ENCODE results near the gene ZNF266.

The ZNF266 gene

DNA sequence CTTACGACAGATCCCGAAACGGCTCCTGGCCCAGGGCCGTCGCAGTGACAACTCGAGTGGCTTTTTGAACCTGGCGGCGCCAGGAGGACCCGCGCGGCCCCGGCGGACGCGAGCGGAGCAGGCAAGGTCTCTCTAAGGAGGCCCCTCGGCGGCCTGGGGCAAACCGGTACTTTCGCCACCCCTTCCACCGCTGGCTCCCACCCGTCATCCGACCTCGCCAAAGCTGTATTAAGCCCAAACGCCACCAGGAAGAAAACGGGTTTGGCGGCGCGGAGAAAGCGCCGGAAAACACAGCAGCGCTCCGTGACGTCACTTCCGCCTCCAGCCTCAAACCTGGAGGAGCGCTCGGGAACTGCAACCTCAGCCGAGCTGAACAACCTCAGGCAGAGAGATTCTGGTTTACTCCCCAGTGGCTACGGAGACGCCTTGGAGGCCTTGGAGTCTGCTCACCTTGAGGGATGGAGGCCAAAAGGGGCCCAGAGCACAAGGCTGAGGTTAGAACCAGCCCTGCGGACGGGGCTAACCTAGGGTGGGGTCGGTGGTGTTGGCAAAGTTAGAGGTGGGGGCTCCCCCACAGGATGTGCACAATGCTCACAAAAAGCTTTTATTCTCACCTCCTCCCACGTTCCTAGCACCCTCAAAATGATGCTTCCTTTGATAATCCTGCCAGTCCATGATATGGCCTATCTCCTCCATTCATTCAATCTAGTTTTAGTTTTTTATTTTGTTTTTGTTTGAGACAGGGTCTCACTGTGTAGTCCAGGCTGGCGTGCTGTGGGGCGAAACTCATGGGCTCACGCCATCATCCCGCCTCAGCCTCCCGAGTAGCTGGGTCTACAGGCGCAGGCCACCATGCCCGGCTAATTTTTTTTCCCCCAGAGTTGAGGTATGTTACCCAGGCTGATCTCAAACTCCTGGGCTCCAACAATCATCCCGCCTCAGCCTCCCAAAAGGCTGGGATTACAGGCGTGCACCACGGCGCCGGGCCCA, at the start of gene ZNF266:
Gene ZNF266 (minus strand): TSS at position 295 of the 990 bp plus-strand sequence. CDS start 15,484 bp downstream, outside the sequence.
- H3K27me3 ChIP-seq (ENCODE audit: low read depth), result no peaks in the 10 kb centered on the region
- peak; percentile 79 to 92 for DNase-seq (ENCODE audit: low spot score in 2 of 2)
- in situ Hi-C loops (cut with MboI; ENCODE audit: low sequenced_read_pairs), result no loop called here

GRCh38 chr19:9485140-9485539, 49.8 kb upstream of the ZNF266 start:
- Histone ChIP-seq H3K4me1 (no peaks in the 10 kb centered on the region), H3K36me3 (replicated peaks) (no peaks in the 10 kb centered on the region), H3K9me3 (peaks cover 4% of the 10 kb centered on the region), H3K4me3 (no peak overlapping the region), H3K27me3 (ENCODE audit: low read depth) (no peaks in the 10 kb centered on the region)
- DNase-seq (ENCODE audit: low spot score in 2 of 2), result no peak
- in situ Hi-C loops (cut with MboI; ENCODE audit: low sequenced_read_pairs), result no loop called here

More for the DNA sequence above, at the start of gene ZNF266:
- 0 out of 2 replicates have a peak, but pooled peaks cover 2% of the 10 kb centered on the region for H3K9me3 ChIP-seq
- peak within 1 kb of the TSS; percentile 91 for H3K4me3 ChIP-seq
- peaks cover 4% of the 10 kb centered on the region for H3K4me1 ChIP-seq
- peaks cover 19% of the 10 kb centered on the region for H3K36me3 ChIP-seq (replicated peaks)

DNA sequence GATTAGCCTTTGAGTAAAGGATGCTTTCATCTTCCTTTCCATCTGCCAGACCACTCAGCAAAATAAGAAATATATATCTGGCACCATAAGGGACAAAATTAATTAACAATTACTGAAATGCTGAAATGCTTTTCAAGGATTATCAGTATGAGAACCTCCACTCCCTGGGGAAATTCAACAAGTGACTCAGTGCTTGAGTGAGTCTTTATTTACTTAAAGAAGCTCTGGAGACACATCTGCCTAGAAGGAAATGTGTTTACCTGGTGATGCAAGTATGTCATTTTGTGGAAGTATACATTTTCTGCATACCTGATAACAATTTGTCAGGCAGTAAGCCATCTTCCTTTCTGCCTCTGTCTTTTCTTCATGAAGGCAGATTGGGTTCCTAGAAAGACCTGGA, 39.6 kb upstream of the ZNF266 start:
- no peak for DNase-seq (ENCODE audit: low spot score in 2 of 2)
- Histone ChIP-seq H3K36me3 (replicated peaks) (no peaks in the 10 kb centered on the region), H3K4me1 (no peaks in the 10 kb centered on the region), H3K9me3 (no peaks in the 10 kb centered on the region), H3K27me3 (ENCODE audit: low read depth) (no peaks in the 10 kb centered on the region), H3K4me3 (no peak overlapping the region)
- in situ Hi-C loops (cut with MboI; ENCODE audit: low sequenced_read_pairs), result no loop called here

DNA sequence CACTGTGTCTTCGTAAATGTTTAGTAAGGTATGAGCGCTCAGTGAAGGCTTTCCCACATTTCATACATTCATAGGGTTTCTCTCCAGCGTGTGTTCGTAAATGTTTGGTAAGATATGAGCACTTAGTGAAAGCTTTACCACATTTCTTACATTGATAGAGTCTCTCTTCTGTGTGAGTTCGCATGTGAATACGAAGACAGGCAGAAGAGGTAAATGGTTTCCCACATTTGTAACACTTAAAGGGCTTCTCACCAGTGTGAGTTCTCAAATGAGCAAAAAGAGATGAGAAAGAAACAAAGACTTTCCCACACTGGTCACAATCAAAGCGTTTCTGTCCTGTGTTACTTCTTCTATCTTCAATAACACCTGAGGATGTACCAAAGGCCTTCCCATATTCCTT, 31.8 kb upstream of the ZNF266 start:
- Histone ChIP-seq H3K4me1 (no peaks in the 10 kb centered on the region), H3K9me3 (peaks cover 10% of the 10 kb centered on the region), H3K27me3 (ENCODE audit: low read depth) (no peaks in the 10 kb centered on the region), H3K4me3 (no peak overlapping the region), H3K36me3 (replicated peaks) (no peaks in the 10 kb centered on the region)
- in situ Hi-C loops (cut with MboI; ENCODE audit: low sequenced_read_pairs), result no loop called here
- DNase-seq (ENCODE audit: low spot score in 2 of 2), result no peak

DNA sequence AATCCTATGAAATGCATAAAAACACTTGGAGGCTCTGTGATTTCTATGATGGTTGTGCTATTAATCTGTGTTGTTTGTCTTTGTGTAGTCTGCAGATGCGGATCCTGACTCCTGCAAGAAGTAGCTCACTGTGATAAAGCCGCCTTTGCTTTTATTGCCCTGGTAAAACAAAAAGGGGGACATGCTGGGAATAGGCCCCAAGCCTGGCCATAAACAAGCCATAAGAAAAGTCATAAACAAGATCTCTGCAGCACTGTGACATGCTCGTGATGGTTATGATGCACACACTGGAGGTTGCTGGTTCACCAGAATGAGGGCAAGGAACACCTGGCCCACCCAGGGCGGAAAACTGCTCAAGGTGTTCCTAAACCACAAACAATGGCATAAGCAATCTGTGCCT, 26.6 kb upstream of the ZNF266 start:
- no peak for DNase-seq (ENCODE audit: low spot score in 2 of 2)
- no peak overlapping the region for H3K4me3 ChIP-seq
- no peaks in the 10 kb centered on the region for H3K36me3 ChIP-seq (replicated peaks)
- no peaks in the 10 kb centered on the region for H3K4me1 ChIP-seq
- H3K27me3 ChIP-seq (ENCODE audit: low read depth), result no peaks in the 10 kb centered on the region
- in situ Hi-C loops (cut with MboI; ENCODE audit: low sequenced_read_pairs), result no loop called here
- H3K9me3 ChIP-seq, result peaks cover 4% of the 10 kb centered on the region; the same call in 1 of the 2 replicates

DNA sequence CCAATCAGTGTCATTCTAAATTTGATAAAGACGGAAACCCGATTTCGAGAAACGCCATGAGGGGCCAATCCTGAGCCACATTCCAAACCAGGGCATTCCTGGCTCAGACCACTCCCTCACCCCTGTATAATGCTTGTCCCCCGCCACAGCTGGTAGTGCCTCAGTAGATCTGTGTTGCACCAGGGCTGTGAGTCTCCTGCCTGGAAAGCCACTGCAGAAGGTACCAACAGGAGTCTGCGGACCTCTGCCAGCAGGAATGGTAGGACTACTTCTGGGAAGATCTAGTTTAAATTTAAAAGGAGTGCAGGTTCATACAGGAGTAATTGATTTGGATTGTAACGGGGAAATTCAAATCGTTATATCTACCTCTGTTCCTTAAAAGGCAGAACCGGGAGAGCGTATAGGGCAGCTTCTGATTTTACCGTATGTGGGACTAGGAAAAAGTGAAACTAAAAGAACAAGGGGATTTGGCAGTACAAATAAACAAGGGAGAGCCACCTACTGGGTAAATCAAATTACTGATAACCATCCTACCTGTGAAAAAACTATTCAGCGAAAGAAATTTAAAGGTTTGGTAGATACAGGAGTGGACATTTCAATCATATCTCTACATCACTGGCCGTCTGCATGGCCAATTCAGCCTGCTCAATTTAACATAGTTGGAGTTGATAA, 20.8 kb upstream of the ZNF266 start:
- Histone ChIP-seq H3K9me3 (no peaks in the 10 kb centered on the region; the same call in 1 of the 2 replicates), H3K27me3 (ENCODE audit: low read depth) (no peaks in the 10 kb centered on the region), H3K36me3 (replicated peaks) (no peaks in the 10 kb centered on the region), H3K4me1 (no peaks in the 10 kb centered on the region), H3K4me3 (no peak overlapping the region)
- no peak for DNase-seq (ENCODE audit: low spot score in 2 of 2)
- in situ Hi-C loops (cut with MboI; ENCODE audit: low sequenced_read_pairs), result no loop called here

DNA sequence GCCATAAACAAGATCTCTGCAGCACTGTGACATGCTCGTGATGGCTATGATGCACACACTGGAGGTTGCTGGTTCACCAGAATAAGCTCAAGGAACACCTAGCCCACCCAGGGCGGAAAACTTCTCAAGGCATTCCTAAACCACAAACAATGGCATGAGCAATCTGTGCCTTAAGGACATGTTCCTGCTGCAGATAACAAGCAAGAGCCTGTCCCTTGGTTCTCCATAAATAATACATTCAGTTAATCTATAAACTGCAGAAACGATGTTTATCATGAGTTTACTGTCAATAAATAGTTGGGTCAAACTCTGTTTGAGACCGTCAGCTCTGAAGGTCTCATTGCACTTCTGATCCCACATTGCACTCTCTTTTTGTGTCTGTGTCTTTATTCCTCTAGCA, 18.6 kb upstream of the ZNF266 start:
- Histone ChIP-seq H3K27me3 (ENCODE audit: low read depth) (no peaks in the 10 kb centered on the region), H3K4me1 (no peaks in the 10 kb centered on the region), H3K4me3 (no peak overlapping the region), H3K36me3 (replicated peaks) (no peaks in the 10 kb centered on the region), H3K9me3 (no peaks in the 10 kb centered on the region)
- no peak for DNase-seq (ENCODE audit: low spot score in 2 of 2)
- in situ Hi-C loops (cut with MboI; ENCODE audit: low sequenced_read_pairs), result no loop called here

GRCh38 chr19:9445037-9445436, 9.7 kb upstream of the ZNF266 start:
- DNase-seq (ENCODE audit: low spot score in 2 of 2), result no peak
- Histone ChIP-seq H3K9me3 (no peaks in the 10 kb centered on the region), H3K27me3 (ENCODE audit: low read depth) (no peaks in the 10 kb centered on the region), H3K4me1 (no peaks in the 10 kb centered on the region), H3K36me3 (replicated peaks) (no peaks in the 10 kb centered on the region), H3K4me3 (no peak overlapping the region)
- in situ Hi-C loops (cut with MboI; ENCODE audit: low sequenced_read_pairs), result no loop called here

- in situ Hi-C loops (cut with MboI; ENCODE audit: low sequenced_read_pairs), result no loop called here
Measured at GRCh38 chr19:9436358-9436757, 985 bp upstream of the ZNF266 start.

DNA sequence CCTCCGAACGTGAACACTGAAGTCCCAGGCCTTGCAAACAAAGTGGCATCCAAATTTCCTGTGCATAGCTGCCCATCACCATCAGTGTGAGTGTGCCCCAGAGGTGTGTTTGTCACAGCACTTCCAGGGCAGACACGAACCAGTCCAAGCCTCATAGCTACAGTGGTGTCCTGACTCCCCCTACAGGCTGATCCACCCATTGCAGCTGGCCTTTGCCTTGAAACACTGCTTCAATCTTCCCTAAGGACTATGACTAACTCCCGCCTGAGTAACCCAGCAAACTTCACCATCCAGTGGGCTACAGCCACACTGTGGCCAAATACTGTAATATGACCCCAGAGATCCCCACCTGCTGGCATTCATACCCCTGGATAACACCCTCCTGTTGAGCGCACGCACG, 3.9 kb downstream of the ZNF266 start:
- Histone ChIP-seq H3K4me3 (no peak overlapping the region), H3K27me3 (ENCODE audit: low read depth) (no peaks in the 10 kb centered on the region), H3K36me3 (replicated peaks) (peaks cover 23% of the 10 kb centered on the region), H3K9me3 (0 out of 2 replicates have a peak, but pooled peaks cover 2% of the 10 kb centered on the region), H3K4me1 (peaks cover 4% of the 10 kb centered on the region)
- peak in 1 of 2 experiments; percentile 30 for DNase-seq (ENCODE audit: low spot score in 2 of 2)
- in situ Hi-C loops (cut with MboI; ENCODE audit: low sequenced_read_pairs), result no loop called here

More at GRCh38 chr19:9436358-9436757, 985 bp upstream of the ZNF266 start:
- peaks cover 4% of the 10 kb centered on the region for H3K4me1 ChIP-seq
- H3K9me3 ChIP-seq, result 0 out of 2 replicates have a peak, but pooled peaks cover 2% of the 10 kb centered on the region
- no peak overlapping the region for H3K4me3 ChIP-seq
- no peak for DNase-seq (ENCODE audit: low spot score in 2 of 2)
- H3K36me3 ChIP-seq (replicated peaks), result peaks cover 17% of the 10 kb centered on the region
- no peaks in the 10 kb centered on the region for H3K27me3 ChIP-seq (ENCODE audit: low read depth)

GRCh38 chr19:9430444-9430843, 4.9 kb downstream of the ZNF266 start:
- H3K36me3 ChIP-seq (replicated peaks), result peaks cover 24% of the 10 kb centered on the region
- H3K4me3 ChIP-seq, result no peak overlapping the region
- H3K27me3 ChIP-seq (ENCODE audit: low read depth), result no peaks in the 10 kb centered on the region
- peaks cover 4% of the 10 kb centered on the region for H3K4me1 ChIP-seq
- H3K9me3 ChIP-seq, result no peaks in the 10 kb centered on the region
- in situ Hi-C loops (cut with MboI; ENCODE audit: low sequenced_read_pairs), result no loop called here
- DNase-seq (ENCODE audit: low spot score in 2 of 2), result no peak

GRCh38 chr19:9427941-9428340, 7.4 kb downstream of the ZNF266 start:
- H3K27me3 ChIP-seq (ENCODE audit: low read depth), result no peaks in the 10 kb centered on the region
- DNase-seq (ENCODE audit: low spot score in 2 of 2), result no peak
- H3K36me3 ChIP-seq (replicated peaks), result peaks cover 23% of the 10 kb centered on the region
- H3K9me3 ChIP-seq, result no peaks in the 10 kb centered on the region
- in situ Hi-C loops (cut with MboI; ENCODE audit: low sequenced_read_pairs), result no loop called here
- no peaks in the 10 kb centered on the region for H3K4me1 ChIP-seq
- no peak overlapping the region for H3K4me3 ChIP-seq

DNA sequence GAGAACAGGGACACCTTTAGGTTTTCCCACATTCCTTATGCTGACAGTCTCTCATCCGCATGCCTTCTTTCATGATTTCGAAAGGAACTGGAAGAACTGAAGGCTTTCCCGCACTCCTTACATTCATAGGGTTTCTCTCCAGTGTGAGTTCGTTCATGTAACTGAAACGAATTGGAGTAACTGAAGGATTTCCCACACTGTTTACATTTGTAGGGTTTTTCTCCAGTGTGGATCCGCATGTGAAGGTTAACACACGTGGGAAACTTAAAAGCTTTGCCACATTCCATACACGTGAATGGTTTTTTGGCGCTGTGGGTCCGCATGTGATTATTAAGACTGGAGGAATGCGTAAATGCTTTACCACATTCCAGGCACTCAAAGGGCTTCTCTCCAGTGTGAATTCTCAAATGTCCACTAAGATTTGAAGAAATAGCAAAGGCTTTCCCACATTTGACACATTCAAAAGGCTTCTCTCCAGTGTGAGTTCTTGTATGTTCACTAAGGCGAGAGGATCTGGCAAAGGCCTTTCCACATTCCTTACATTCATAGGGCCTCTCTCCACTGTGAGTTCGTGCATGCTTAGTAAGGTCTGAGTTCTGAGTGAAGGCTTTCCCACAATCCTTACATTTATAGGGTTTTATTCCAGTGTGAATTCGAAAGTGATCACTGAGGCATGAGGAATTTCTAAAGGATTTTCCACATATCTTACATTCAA, 22.0 kb downstream of the ZNF266 start:
- H3K9me3 ChIP-seq, result peaks cover 28% of the 10 kb centered on the region
- H3K4me1 ChIP-seq, result no peaks in the 10 kb centered on the region
- H3K27me3 ChIP-seq (ENCODE audit: low read depth), result no peaks in the 10 kb centered on the region
- H3K36me3 ChIP-seq (replicated peaks), result peaks cover 56% of the 10 kb centered on the region
- in situ Hi-C loops (cut with MboI; ENCODE audit: low sequenced_read_pairs), result no loop called here
- no peak overlapping the region for H3K4me3 ChIP-seq
- no peak for DNase-seq (ENCODE audit: low spot score in 2 of 2)

All from HAP-1 (cell line).